ENCODE data around the gene CNTNAP5.

CNTNAP5 gene

DNA sequence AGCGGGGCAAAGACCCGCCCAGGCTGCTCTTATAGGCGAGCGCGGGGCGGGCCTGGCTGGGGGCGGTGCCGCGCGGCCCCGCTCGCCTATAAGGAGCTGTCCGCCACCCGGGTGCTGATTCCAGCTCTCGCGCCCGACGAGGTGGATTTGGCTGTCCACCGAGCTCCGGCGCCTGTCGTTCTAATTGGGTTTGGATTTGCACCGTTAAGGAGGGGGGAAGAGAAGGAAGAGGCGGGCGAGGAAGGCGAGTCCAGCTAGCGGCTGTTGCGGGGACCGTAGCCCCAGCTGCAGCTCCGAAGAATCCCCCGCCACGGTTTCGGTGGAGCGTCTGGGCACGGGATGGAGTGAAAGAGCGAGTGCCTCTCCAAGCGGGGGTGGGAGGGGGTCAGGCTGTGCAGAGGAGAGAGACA lies at the start of gene CNTNAP5:
Gene CNTNAP5, plus strand, starts transcription at position 117 of the 410 bp plus-strand sequence. CDS start 364 bp downstream, outside the sequence.
- TF ChIP-seq, protein P1, sequence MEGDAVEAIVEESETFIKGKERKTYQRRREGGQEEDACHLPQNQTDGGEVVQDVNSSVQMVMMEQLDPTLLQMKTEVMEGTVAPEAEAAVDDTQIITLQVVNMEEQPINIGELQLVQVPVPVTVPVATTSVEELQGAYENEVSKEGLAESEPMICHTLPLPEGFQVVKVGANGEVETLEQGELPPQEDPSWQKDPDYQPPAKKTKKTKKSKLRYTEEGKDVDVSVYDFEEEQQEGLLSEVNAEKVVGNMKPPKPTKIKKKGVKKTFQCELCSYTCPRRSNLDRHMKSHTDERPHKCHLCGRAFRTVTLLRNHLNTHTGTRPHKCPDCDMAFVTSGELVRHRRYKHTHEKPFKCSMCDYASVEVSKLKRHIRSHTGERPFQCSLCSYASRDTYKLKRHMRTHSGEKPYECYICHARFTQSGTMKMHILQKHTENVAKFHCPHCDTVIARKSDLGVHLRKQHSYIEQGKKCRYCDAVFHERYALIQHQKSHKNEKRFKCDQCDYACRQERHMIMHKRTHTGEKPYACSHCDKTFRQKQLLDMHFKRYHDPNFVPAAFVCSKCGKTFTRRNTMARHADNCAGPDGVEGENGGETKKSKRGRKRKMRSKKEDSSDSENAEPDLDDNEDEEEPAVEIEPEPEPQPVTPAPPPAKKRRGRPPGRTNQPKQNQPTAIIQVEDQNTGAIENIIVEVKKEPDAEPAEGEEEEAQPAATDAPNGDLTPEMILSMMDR (IDR thresholded peaks at IDR 0.05; ENCODE audit: control insufficient read depth, extremely low read depth, insufficient read depth), result no peak
- no peak for DNase-seq (ENCODE audit: low read depth)
- H3K4me3 ChIP-seq (ENCODE audit: low read depth, low read length), result no peak within 1 kb of the TSS

DNA sequence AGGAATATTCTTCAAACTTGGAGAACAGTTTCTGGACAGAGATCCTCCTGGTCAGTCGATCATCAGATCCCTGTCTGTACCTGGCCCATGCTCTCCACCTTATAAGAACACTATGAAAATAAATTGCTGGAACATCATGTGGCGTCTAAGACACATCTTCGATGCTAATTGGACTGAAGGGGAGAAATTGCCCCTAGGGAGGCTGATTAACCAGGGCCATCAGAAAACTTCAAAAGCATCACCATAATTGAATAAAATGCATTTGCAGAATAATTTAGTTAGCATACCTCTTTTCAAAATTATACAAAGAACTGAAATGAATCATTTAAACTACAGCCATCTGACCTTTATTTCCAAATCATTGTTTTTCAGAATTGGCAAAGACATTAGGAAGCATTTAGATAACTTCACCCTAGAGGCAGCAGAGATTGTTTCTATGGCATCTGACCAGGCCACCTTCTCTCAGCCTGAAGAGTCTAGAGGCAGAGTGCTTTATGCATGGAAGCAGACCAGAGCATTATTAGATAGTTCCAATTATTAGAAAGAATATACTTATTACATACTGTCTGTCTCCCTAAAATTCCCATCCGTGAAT lies 48.9 kb upstream of the CNTNAP5 start:
- no peak overlapping the region for H3K4me3 ChIP-seq (ENCODE audit: low read depth, low read length)
- TF ChIP-seq, protein P1 (IDR thresholded peaks at IDR 0.05; ENCODE audit: control insufficient read depth, extremely low read depth, insufficient read depth), result no peak
- no peak for DNase-seq (ENCODE audit: low read depth)

- TF ChIP-seq, protein P1 (IDR thresholded peaks at IDR 0.05; ENCODE audit: control insufficient read depth, extremely low read depth, insufficient read depth), result peak; percentile 73
- DNase-seq (ENCODE audit: low read depth), result peak; percentile 13
- H3K4me3 ChIP-seq (ENCODE audit: low read depth, low read length), result no peak overlapping the region
Observed at GRCh38 chr2:123993728-123994323, 31.3 kb upstream of the CNTNAP5 start.

DNA sequence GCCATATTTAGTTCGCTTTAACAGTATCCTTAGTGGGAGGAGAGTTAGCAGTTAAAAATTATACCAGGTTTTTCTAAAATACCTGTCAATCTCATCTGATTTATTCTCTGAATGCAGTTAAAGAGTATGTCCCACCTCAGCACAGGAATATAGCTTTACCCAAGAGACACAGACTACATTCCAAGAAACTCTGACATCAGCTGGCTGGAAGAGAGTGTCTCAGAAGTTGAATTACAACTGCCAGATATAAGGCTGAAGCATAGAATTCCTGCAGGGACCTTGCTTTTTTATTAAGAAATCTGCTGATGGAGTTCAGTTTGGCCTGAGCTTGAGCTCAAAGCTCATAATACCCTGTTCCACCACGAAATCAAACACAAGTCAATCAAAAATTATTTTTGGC lies 25.4 kb upstream of the CNTNAP5 start:
- DNase-seq (ENCODE audit: low read depth), result no peak
- no peak overlapping the region for H3K4me3 ChIP-seq (ENCODE audit: low read depth, low read length)
- TF ChIP-seq, protein P1 (IDR thresholded peaks at IDR 0.05; ENCODE audit: control insufficient read depth, extremely low read depth, insufficient read depth), result no peak

GRCh38 chr2:124001696-124002430 lies 23.2 kb upstream of the CNTNAP5 start:
- DNase-seq (ENCODE audit: low read depth), result no peak
- H3K4me3 ChIP-seq (ENCODE audit: low read depth, low read length), result no peak overlapping the region
- TF ChIP-seq, protein P1 (IDR thresholded peaks at IDR 0.05; ENCODE audit: control insufficient read depth, extremely low read depth, insufficient read depth), result no peak

DNA sequence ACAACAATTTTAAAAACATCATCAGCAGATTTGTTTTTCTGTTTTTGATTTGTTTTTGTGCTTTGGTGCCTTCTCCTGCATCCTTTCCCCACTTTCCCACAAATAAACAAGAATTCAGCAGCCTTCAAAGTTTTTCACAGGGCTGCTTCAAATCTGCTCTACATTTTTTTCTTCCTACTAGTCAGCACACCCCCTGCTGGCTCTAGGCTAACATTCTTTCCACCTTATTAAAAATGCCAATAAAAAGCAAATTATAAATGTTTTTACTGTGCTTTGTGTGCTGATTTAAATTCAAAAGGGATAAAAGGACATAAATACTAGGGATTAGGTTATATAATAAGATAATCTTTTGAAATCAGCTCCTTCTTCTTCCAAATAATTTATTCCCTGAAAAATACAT lies 6.2 kb upstream of the CNTNAP5 start:
- TF ChIP-seq, protein P1 (IDR thresholded peaks at IDR 0.05; ENCODE audit: control insufficient read depth, extremely low read depth, insufficient read depth), result peak; percentile 38
- H3K4me3 ChIP-seq (ENCODE audit: low read depth, low read length), result no peak overlapping the region
- DNase-seq (ENCODE audit: low read depth), result no peak
